ENCODE results near the gene PITHD1. TPM values are rescaled to one million over a fixed set of nuclear protein-coding genes. Genes with fewer than 3 reads are reported as not detected.
"Not testable (repeated sequence)": the region's sequence is repeated elsewhere in the genome, so short reads cannot be mapped to it uniquely, and the experiment has no call there.

Gene PITHD1
- total RNA-seq, 1 experiment from 2014 or later, result 55.4 TPM

- in situ Hi-C loops (cut with HindIII; ENCODE audit: low pct_unique_long_range_greater_than_20kb, low sequenced_read_pairs), result no loop called here
- no peak for DNase-seq (ENCODE audit: low read depth)
These were observed 32.8 kb downstream of the PITHD1 start for GRCh38 chr1:23810818-23811540.

GRCh38 chr1:23814016-23814415, 35.8 kb downstream of the PITHD1 start:
- in situ Hi-C loops (cut with HindIII; ENCODE audit: low pct_unique_long_range_greater_than_20kb, low sequenced_read_pairs), result no loop called here
- no peak for DNase-seq (ENCODE audit: low read depth)

DNA sequence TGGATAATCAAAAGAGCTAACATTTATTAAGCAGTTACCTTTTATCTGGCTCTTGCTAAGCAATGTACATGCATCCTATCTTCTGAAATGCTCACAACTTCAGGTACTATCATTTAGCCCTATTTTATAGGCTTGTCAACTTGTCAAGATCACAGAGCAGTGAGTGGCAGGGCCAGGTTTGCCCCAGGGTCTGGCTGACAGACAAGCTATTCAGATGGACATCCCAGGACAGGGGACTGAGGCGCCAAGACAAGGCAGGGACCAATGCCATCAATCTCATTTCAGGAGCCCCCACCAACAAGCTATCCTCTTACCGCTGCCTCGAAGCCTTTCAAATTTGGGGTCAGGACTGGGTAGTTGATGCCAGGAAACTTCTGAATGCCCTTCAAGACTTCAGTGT, 38.1 kb downstream of the PITHD1 start:
- in situ Hi-C loops (cut with HindIII; ENCODE audit: low pct_unique_long_range_greater_than_20kb, low sequenced_read_pairs), result no loop called here
- DNase-seq (ENCODE audit: low read depth), result no peak

- in situ Hi-C loops (cut with HindIII; ENCODE audit: low pct_unique_long_range_greater_than_20kb, low sequenced_read_pairs), result no loop called here
- no peak for DNase-seq (ENCODE audit: low read depth)
These were observed 38.7 kb downstream of the PITHD1 start for GRCh38 chr1:23816906-23817305.

GRCh38 chr1:23817633-23818032, 39.4 kb downstream of the PITHD1 start:
- no peak for DNase-seq (ENCODE audit: low read depth)
- in situ Hi-C loops (cut with HindIII; ENCODE audit: low pct_unique_long_range_greater_than_20kb, low sequenced_read_pairs), result no loop called here

GRCh38 chr1:23823767-23824166, 45.5 kb downstream of the PITHD1 start:
- in situ Hi-C loops (cut with HindIII; ENCODE audit: low pct_unique_long_range_greater_than_20kb, low sequenced_read_pairs), result no loop called here
- no peak for DNase-seq (ENCODE audit: low read depth)

GRCh38 chr1:23824711-23825075, 46.5 kb downstream of the PITHD1 start:
- in situ Hi-C loops (cut with HindIII; ENCODE audit: low pct_unique_long_range_greater_than_20kb, low sequenced_read_pairs), result no loop called here
- no peak for DNase-seq (ENCODE audit: low read depth)

- in situ Hi-C loops (cut with HindIII; ENCODE audit: low pct_unique_long_range_greater_than_20kb, low sequenced_read_pairs), result no loop called here
- peak; percentile 71 for DNase-seq (ENCODE audit: low read depth)
These were observed 47.0 kb downstream of the PITHD1 start, which contains the start of gene HMGCL for GRCh38 chr1:23825076-23825761. TSS of gene HMGCL (minus strand) at chr1:23825429. CDS start at chr1:23825415, 14 bp downstream.

- DNase-seq (ENCODE audit: low read depth), result no peak
- in situ Hi-C loops (cut with HindIII; ENCODE audit: low pct_unique_long_range_greater_than_20kb, low sequenced_read_pairs), result no loop called here
These were observed 47.7 kb downstream of the PITHD1 start for GRCh38 chr1:23825762-23826522.

DNA sequence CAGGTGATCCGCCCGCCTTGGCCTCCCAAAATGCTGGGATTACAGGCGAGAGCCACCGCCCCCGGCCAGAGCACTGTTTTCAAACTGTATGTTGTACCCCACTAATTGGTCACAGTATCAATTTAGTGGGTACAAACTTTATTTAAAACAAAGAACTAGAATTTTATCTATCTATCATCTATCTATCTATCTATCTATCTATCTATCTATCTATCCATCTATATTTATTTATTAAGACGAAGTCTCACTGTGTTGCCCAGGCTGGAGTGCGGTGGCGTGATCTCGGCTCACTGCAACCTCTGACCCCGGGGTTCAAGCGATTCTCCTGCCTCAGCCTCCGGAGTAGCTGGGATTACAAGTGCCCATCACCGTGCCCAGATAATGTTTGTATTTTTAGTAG, 48.4 kb downstream of the PITHD1 start:
- DNase-seq (ENCODE audit: low read depth); in situ Hi-C loops (cut with HindIII; ENCODE audit: low pct_unique_long_range_greater_than_20kb, low sequenced_read_pairs): not testable (repeated sequence)

GRCh38 chr1:23827717-23828116, 49.5 kb downstream of the PITHD1 start:
- no peak for DNase-seq (ENCODE audit: low read depth)
- in situ Hi-C loops (cut with HindIII; ENCODE audit: low pct_unique_long_range_greater_than_20kb, low sequenced_read_pairs), result no loop called here

- DNase-seq (ENCODE audit: low read depth); in situ Hi-C loops (cut with HindIII; ENCODE audit: low pct_unique_long_range_greater_than_20kb, low sequenced_read_pairs): not testable (repeated sequence)
These were observed 55.9 kb downstream of the PITHD1 start for GRCh38 chr1:23834156-23834555.

DNA sequence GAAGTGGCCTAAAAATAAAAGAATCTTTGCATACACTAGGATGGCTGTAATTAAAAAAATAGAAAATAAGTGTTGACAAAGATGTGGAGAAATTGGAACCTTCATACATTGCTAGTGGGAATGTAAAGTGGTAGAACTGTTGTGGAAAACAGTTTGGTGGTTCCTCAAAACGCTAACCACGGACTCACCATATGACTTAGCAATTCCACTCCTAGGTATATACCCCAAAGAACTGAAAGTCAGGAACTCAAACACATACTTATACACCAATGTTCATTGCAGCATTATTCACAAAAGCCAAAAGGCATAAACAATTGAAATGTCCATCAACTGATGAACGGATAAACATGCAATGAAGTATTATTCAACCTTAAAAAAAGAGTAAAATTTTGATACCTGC, 57.8 kb downstream of the PITHD1 start:
- no peak for DNase-seq (ENCODE audit: low read depth)
- in situ Hi-C loops (cut with HindIII; ENCODE audit: low pct_unique_long_range_greater_than_20kb, low sequenced_read_pairs), result no loop called here

Other genes with a start within 250 kb of the PITHD1 start
- 8.4 and 10.7 TPM in 2 replicates for gene E2F2, start 247.2 kb upstream of the PITHD1 start, total RNA-seq (2014; rRNA removed; shearing (Covaris generic); ENCODE audit: low replicate concordance)
- 460 and 470 TPM in 2 replicates for gene ID3, start 218.9 kb upstream of the PITHD1 start, total RNA-seq (2014; rRNA removed; shearing (Covaris generic); ENCODE audit: low replicate concordance)
- gene RPL11, start 86.6 kb upstream of the PITHD1 start, total RNA-seq (2014; rRNA removed; shearing (Covaris generic); ENCODE audit: low replicate concordance), result 413 and 414 TPM in 2 replicates
- gene ELOA, start 34.9 kb upstream of the PITHD1 start, total RNA-seq (2014; rRNA removed; shearing (Covaris generic); ENCODE audit: low replicate concordance), result 18.6 and 21.6 TPM in 2 replicates
- 95.6 and 105 TPM in 2 replicates for gene LYPLA2, start 12.7 kb downstream of the PITHD1 start, total RNA-seq (2014; rRNA removed; shearing (Covaris generic); ENCODE audit: low replicate concordance)
- 160 and 196 TPM in 2 replicates for gene GALE, start 22.3 kb downstream of the PITHD1 start, total RNA-seq (2014; rRNA removed; shearing (Covaris generic); ENCODE audit: low replicate concordance)
- 72.5 and 74.7 TPM in 2 replicates for gene HMGCL, start 47.0 kb downstream of the PITHD1 start, total RNA-seq (2014; rRNA removed; shearing (Covaris generic); ENCODE audit: low replicate concordance)
- gene FUCA1, start 89.9 kb downstream of the PITHD1 start, total RNA-seq (2014; rRNA removed; shearing (Covaris generic); ENCODE audit: low replicate concordance), result 30.7 and 44.8 TPM in 2 replicates
- gene CNR2, start 134.9 kb downstream of the PITHD1 start, total RNA-seq (2014; rRNA removed; shearing (Covaris generic); ENCODE audit: low replicate concordance), result 0.03 TPM in 1 of 2 replicates, not detected in the other
- 22.0 and 48.8 TPM in 2 replicates for gene PNRC2, start 181.4 kb downstream of the PITHD1 start, total RNA-seq (2014; rRNA removed; shearing (Covaris generic); ENCODE audit: low replicate concordance)
- gene SRSF10, start 201.9 kb downstream of the PITHD1 start, total RNA-seq (2014; rRNA removed; shearing (Covaris generic); ENCODE audit: low replicate concordance), result 24.5 and 31.9 TPM in 2 replicates